K562 (cell line): ENCODE results near the gene PCBP3. TPM values are rescaled to one million over a fixed set of nuclear protein-coding genes. Genes with fewer than 3 reads are reported as not detected.

ENCODE experiments used
- ATAC-seq: fragments of 200-7000 bp; cut with Tn5 transposase; 3 replicates; pipeline ENCODE4 v1.9.1; 2020; ENCODE audit warnings: moderate library complexity
- BruUV-seq: library from RNA; stranded (reverse); fragments of 400-500 nt; replicated peaks from 2 replicates; lab custom pipeline; 2021; lab: Mats Ljungman, UMichigan
- CTCF ChIA-PET: fragments of 300-600 bp; formaldehyde crosslinking; extraction: SDS; loops from one replicate; lab custom pipeline; 2021; ENCODE audit warnings: low intra/inter-chr PET ratio; lab: Yijun Ruan, JAX
- POLR2A ChIA-PET: fragments of 300-600, 350-650 bp; sonication (Branson Sonifier 250); formaldehyde crosslinking; extraction: SDS; loops from one replicate; lab custom pipeline; 2021; ENCODE audit warnings: antibody characterized with exemption, inconsistent platforms; lab: Yijun Ruan, JAX
- DNase-seq, 4 experiments: peaks; one replicate each; pipeline versions ENCODE4 v3.0.0 to v3.0.0-alpha.2; 2011 to 2018; ENCODE audit warnings: low spot score in 3 of 4, mixed read lengths in 3 of 4; ENCODE audit errors: extremely low read depth in 1 of 4
- FAIRE-seq: peaks from 2 replicates; lab custom pipeline; 2011; peaks lifted over from hg19 to GRCh38; lab: Jason Lieb, UNC
- H2AFZ ChIP-seq: 2 replicates; pipeline ENCODE4 v1.6.0; 2011; ENCODE audit warnings: low read depth, low read length, control low read depth, inconsistent platforms
- H3K27ac ChIP-seq: fragments of 200-600 bp; 3 replicates; pipeline ENCODE4 v1.8.0; 2011; ENCODE audit warnings: low read depth, mild to moderate bottlenecking, control low read depth, inconsistent platforms, low read length, moderate library complexity, mixed read lengths; ENCODE audit errors: extremely low read depth
- H3K27me3 ChIP-seq, 2 experiments: fragments of 300-600 bp in 1 of 2; 2 replicates in 1 of 2; 3 replicates in 1 of 2; pipeline versions ENCODE4 v1.6.0 to v1.8.0; 2011; ENCODE audit warnings: inconsistent platforms in 2 of 2, low read length in 2 of 2, mild to moderate bottlenecking in 1 of 2, mixed read lengths in 1 of 2, moderate library complexity in 1 of 2; ENCODE audit not compliant: control insufficient read depth in 2 of 2, insufficient read depth in 2 of 2
- H3K36me3 ChIP-seq: fragments of 300-600 bp; 3 replicates; pipeline ENCODE4 v1.8.0; 2011; ENCODE audit warnings: mild to moderate bottlenecking, low read length, inconsistent platforms; ENCODE audit not compliant: control insufficient read depth, insufficient read depth
- H3K4me1 ChIP-seq, 2 experiments: fragments of 200-600 bp in 1 of 2; replicated peaks in 1 of 2; 2 replicates in 1 of 2; 3 replicates in 1 of 2; pipeline versions ENCODE4 v1.5.1 to v1.8.0; 2011; ENCODE audit warnings: inconsistent platforms in 2 of 2, low read length in 2 of 2, mild to moderate bottlenecking in 1 of 2, mixed read lengths in 1 of 2, moderate library complexity in 1 of 2; ENCODE audit not compliant: control insufficient read depth in 2 of 2, insufficient read depth in 2 of 2
- H3K4me2 ChIP-seq: 2 replicates; pipeline ENCODE4 v1.6.1; 2011; ENCODE audit warnings: low read length, control low read depth, inconsistent platforms, mixed read lengths; ENCODE audit not compliant: insufficient read depth
- H3K4me3 ChIP-seq: fragments of 200-600 bp; sonication (generic), shearing (Covaris generic); 2 replicates; pipeline ENCODE4 v1.5.1; 2016; ENCODE audit warnings: control low read depth, inconsistent platforms
- H3K79me2 ChIP-seq: fragments of 200-600 bp; 3 replicates; pipeline ENCODE4 v1.8.0; 2011; ENCODE audit warnings: low read length, inconsistent platforms; ENCODE audit not compliant: control insufficient read depth, insufficient read depth
- H3K9ac ChIP-seq, 2 experiments: 2 replicates each; pipeline versions ENCODE4 v1.6.0 to v1.6.1; 2011; ENCODE audit warnings: low read depth in 2 of 2, low read length in 2 of 2, control low read depth in 1 of 2, inconsistent platforms in 1 of 2, mild to moderate bottlenecking in 1 of 2, mixed read lengths in 1 of 2; ENCODE audit not compliant: insufficient read depth in 1 of 2
- H3K9me1 ChIP-seq: one replicate; pipeline ENCODE4 v1.6.0; 2011; ENCODE audit warnings: inconsistent platforms, mild to moderate bottlenecking, low read length, moderate library complexity; ENCODE audit not compliant: control insufficient read depth, insufficient read depth
- H3K9me3 ChIP-seq: replicated peaks from 2 replicates; pipeline ENCODE4 v1.5.1; 2011; ENCODE audit warnings: low read depth, low read length, inconsistent platforms; ENCODE audit not compliant: control insufficient read depth, insufficient read depth
- H4K20me1 ChIP-seq: replicated peaks from 2 replicates; pipeline ENCODE4 v1.6.1; 2011; ENCODE audit warnings: low read length, inconsistent platforms, mixed read lengths; ENCODE audit not compliant: control insufficient read depth, insufficient read depth
- HDAC3 ChIP-seq: fragments of 450-650 bp; IDR thresholded peaks from 2 replicates; pipeline ENCODE4 v1.6.1; 2018; ENCODE audit warnings: borderline replicate concordance, mild to moderate bottlenecking, moderate library complexity; ENCODE audit not compliant: partially characterized antibody
- NFIC ChIP-seq: fragments of 450-650 bp; IDR thresholded peaks from 2 replicates; pipeline ENCODE4 v1.6.1; 2017; ENCODE audit warnings: mild to moderate bottlenecking, inconsistent platforms
- RBBP5 ChIP-seq: fragments of 200-600 bp; sonication (generic); IDR thresholded peaks from 2 replicates; pipeline ENCODE4 v1.6.1; 2012; ENCODE audit warnings: borderline replicate concordance, mild to moderate bottlenecking, low read length, control low read depth, inconsistent platforms; ENCODE audit not compliant: insufficient read depth, poor library complexity, severe bottlenecking
- SMAD3 ChIP-seq: fragments of 450-650 bp; formaldehyde crosslinking; conservative IDR thresholded peaks from 2 replicates; pipeline ENCODE4 v1.4.0; 2020; ENCODE audit warnings: mild to moderate bottlenecking
- SREBF1 ChIP-seq: fragments of 150-350 bp; IDR thresholded peaks from 2 replicates; pipeline ENCODE4 v1.6.1; 2014; ENCODE audit warnings: antibody characterized with exemption, low read depth, low read length, borderline replicate concordance
- TAF15 ChIP-seq: fragments of 200-400 bp; formaldehyde crosslinking; IDR thresholded peaks from 2 replicates; pipeline ENCODE4 v1.6.1; 2017; ENCODE audit warnings: mild to moderate bottlenecking, low read depth, low read length, moderate library complexity
- TAF7 ChIP-seq: fragments of 450-650 bp; IDR thresholded peaks from 2 replicates; pipeline ENCODE4 v1.6.1; 2016; ENCODE audit warnings: missing genetic modification characterization, missing compliant biosample characterization
- ZNF12 ChIP-seq: sonication (generic); formaldehyde crosslinking; IDR thresholded peaks from 2 replicates; pipeline ENCODE4 v1.4.0; 2020; ENCODE audit warnings: mild to moderate bottlenecking, missing genetic modification reagents
- ZNF143 ChIP-seq: sonication (generic); formaldehyde crosslinking; IDR thresholded peaks from 2 replicates; pipeline ENCODE4 v1.9.0; 2022; ENCODE audit warnings: mild to moderate bottlenecking, missing genetic modification reagents
- WGBS: fragments of 100-300 bp; shearing (Covaris generic); methylation state at CpG from one replicate; pipeline ENCODE4 v1.1.6; 2016; ENCODE audit warnings: low coverage, mixed read lengths; ENCODE audit not compliant: insufficient coverage; ENCODE audit errors: missing lambda C conversion rate; 5-methylcytosine and 5-hydroxymethylcytosine counted together
- in situ Hi-C: fragments of 300-500 bp; cut with MboI; formaldehyde crosslinking; loops from 4 replicates; pipeline ENCODE4 v1.15.0; 2018; ENCODE audit warnings: inconsistent platforms, mixed read lengths
- intact Hi-C: fragments of 100-400 bp; cut with micrococcal nuclease; formaldehyde crosslinking; loops from 2 replicates; pipeline ENCODE4 v1.14.2; 2022
- polyA plus RNA-seq, 8 experiments: library from polyadenylated mRNA; depleted of rRNA in 4 of 8; stranded (reverse) in 5 of 8; unstranded in 3 of 8; fragments of >200 nt; fragmentation: Nextera tagmentation in 2 of 8; fragmentation: Illumina TruSeq in 1 of 8; extraction: Ambion mirVana in 2 of 8; extraction: Trizol in 1 of 8; gene quantifications; 2 replicates each; pipeline versions ENCODE4 v1.2.1 to v1.2.3, GENCODE V29; 2011 to 2014; ENCODE audit warnings: inconsistent platforms in 1 of 8, missing spikeins in 1 of 8
- total RNA-seq, 7 experiments: library from RNA; depleted of rRNA in 6 of 7; stranded (reverse); fragments of >200 nt in 6 of 7; fragmentation: Illumina TruSeq in 2 of 7; extraction: Trizol in 2 of 7; gene quantifications; 2 replicates each; pipeline versions ENCODE4 v1.2.1 to v1.2.3, GENCODE V29; 2011 to 2021; ENCODE audit warnings: low replicate concordance in 1 of 7
- TF ChIP-seq, protein P1 (sequence below): sonication (generic); formaldehyde crosslinking; IDR thresholded peaks from 2 replicates; pipeline ENCODE4 v1.8.1; 2023; ENCODE audit warnings: mild to moderate bottlenecking, missing genetic modification reagents
- TF ChIP-seq, protein P2 (sequence below): fragments of 450-650 bp; IDR thresholded peaks from 2 replicates; pipeline ENCODE4 v1.6.1; 2017; ENCODE audit warnings: mild to moderate bottlenecking, moderate library complexity

The PCBP3 gene
- total and polyA plus RNA-seq, 9 of the 15 experiments (the other 6 are each of a cell fraction or from before 2014, with no cell fraction given) = 0.18 TPM; not detected in 8

DNA sequence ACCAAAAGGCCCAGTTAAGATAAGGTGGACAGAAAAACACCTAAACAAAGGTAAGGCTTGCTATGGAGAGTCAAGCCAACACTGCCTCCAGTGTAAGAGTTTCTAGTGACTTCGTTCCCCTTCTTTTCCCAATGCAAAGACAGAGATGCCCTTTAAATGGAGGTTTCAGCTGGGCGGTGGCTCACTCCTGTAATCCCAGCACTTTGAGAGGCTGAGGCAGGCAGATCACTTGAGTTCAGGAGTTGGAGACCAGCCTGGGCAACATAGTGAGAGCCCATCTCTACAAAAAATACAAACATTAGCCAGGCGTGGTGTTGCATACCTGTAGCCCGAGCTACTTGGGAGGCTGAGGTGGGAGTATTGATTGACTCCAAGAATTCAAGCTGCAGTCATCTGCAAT is 314.0 kb downstream of the PCBP3 start:
- Histone ChIP-seq H3K4me1 (no peaks in the 10 kb centered on the region), H3K9me1 (no peaks in the 10 kb centered on the region), H3K4me2 (no peak overlapping the region), H2AFZ (no peak overlapping the region), H3K27ac (no peak overlapping the region), H3K9ac (no peak overlapping the region), H3K27me3 (peaks cover 7 to 18% of the 10 kb centered on the region in 2 experiments; a peak in 3 of 5 replicates), H3K36me3 (no peaks in the 10 kb centered on the region)
- CTCF ChIA-PET = no interaction called here
- no TSS peak for BruUV-seq
- POLR2A ChIA-PET = no interaction called here
- intact Hi-C loops = no loop called here
- DNase-seq (no peak), FAIRE-seq (no peak)
- 2% methylated on average over 4 of the region's 4 CpGs for WGBS
- TF ChIP-seq SREBF1 (no peak), SMAD3 (CRISPR knock-in tag) (no peak), NFIC (no peak)
- TF ChIP-seq, all 486 proteins: peak for 0
- H4K20me1 ChIP-seq = no peaks in the 10 kb centered on the region
- H3K4me3 ChIP-seq = no peak overlapping the region
- in situ Hi-C loops = no loop called here
- H3K9me3 ChIP-seq = no peaks in the 10 kb centered on the region; the same call in 1 of the 2 replicates
- ATAC-seq = no peak
- H3K79me2 ChIP-seq = no peaks in the 10 kb centered on the region

DNA sequence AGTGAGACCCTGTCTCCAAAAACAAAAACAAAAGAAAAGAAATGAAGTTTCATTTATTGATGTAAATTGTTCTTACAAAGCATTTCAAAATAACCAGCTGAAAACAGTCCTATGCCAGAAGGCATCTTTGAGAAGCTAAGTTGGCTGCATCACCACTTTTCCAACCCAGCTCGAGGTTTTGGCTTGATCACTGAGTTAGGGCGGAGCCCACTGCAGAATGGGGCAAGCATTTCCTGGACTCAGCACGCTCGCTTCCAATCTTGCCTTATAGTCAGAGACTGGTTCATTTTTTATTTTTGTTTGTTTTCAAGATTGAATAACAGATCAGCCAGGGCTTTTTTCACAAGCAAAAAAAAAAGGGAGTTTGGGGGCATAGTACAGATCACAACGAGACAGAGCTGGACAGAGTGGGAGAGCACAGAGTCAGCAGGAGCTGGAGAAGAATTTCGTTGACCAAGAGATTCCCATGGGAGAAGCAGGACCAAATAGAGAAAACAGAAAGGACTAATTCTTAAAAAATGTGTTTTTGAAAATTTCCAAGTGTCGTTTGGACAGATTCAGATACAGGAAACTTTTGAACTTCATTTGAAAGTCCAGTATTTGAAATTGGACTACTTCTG is 314.6 kb downstream of the PCBP3 start:
- Histone ChIP-seq H3K27ac (no peak overlapping the region), H3K36me3 (no peaks in the 10 kb centered on the region), H3K4me2 (no peak overlapping the region), H3K4me3 (no peak overlapping the region), H3K9me3 (no peaks in the 10 kb centered on the region; the same call in 1 of the 2 replicates), H2AFZ (no peak overlapping the region), H3K9ac (no peak overlapping the region), H3K9me1 (no peaks in the 10 kb centered on the region), H3K79me2 (no peaks in the 10 kb centered on the region), H3K4me1 (no peaks in the 10 kb centered on the region), H4K20me1 (no peaks in the 10 kb centered on the region), H3K27me3 (peaks cover 5 to 18% of the 10 kb centered on the region in 2 experiments; a peak in 3 of 5 replicates)
- FAIRE-seq = no peak
- no peak for ATAC-seq
- intact Hi-C loops = no loop called here
- in situ Hi-C loops = no loop called here
- DNase-seq = no peak
- POLR2A ChIA-PET = interaction anchor here (0.5 kb wide), 1 partner anchor 250 kb away, joined by 5 read pairs; no protein-coding TSS in a partner anchor
- 0% methylated on average over 7 of the region's 7 CpGs for WGBS
- CTCF ChIA-PET = no interaction called here
- BruUV-seq = no TSS peak
- TF ChIP-seq, protein P1, sequence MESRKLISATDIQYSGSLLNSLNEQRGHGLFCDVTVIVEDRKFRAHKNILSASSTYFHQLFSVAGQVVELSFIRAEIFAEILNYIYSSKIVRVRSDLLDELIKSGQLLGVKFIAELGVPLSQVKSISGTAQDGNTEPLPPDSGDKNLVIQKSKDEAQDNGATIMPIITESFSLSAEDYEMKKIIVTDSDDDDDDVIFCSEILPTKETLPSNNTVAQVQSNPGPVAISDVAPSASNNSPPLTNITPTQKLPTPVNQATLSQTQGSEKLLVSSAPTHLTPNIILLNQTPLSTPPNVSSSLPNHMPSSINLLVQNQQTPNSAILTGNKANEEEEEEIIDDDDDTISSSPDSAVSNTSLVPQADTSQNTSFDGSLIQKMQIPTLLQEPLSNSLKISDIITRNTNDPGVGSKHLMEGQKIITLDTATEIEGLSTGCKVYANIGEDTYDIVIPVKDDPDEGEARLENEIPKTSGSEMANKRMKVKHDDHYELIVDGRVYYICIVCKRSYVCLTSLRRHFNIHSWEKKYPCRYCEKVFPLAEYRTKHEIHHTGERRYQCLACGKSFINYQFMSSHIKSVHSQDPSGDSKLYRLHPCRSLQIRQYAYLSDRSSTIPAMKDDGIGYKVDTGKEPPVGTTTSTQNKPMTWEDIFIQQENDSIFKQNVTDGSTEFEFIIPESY (CRISPR knock-in tag) = no peak
- TF ChIP-seq RBBP5 (no peak), ZNF143 (CRISPR knock-in tag) (no peak), HDAC3 (no peak), TAF15 (no peak), TAF7 (tag) (no peak), ZNF12 (CRISPR knock-in tag) (no peak)
- TF ChIP-seq, protein P2, sequence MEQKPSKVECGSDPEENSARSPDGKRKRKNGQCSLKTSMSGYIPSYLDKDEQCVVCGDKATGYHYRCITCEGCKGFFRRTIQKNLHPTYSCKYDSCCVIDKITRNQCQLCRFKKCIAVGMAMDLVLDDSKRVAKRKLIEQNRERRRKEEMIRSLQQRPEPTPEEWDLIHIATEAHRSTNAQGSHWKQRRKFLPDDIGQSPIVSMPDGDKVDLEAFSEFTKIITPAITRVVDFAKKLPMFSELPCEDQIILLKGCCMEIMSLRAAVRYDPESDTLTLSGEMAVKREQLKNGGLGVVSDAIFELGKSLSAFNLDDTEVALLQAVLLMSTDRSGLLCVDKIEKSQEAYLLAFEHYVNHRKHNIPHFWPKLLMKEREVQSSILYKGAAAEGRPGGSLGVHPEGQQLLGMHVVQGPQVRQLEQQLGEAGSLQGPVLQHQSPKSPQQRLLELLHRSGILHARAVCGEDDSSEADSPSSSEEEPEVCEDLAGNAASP = no peak
